ENCODE measurements around the gene NAALADL2. TPM values are rescaled to one million over a fixed set of nuclear protein-coding genes. Genes with fewer than 3 reads are reported as not detected.

Gene NAALADL2
- 10 to 100 TPM in 3 of 12 donors, 1 to 10 TPM in 8, not detected in 1; 3.4 to 18.8 (median 9.5) TPM for polyA plus RNA-seq (ENCODE audit: insufficient read length in 12 of 12)
- long read RNA-seq, donor 1, result 0 reads
- long read RNA-seq, donor 2, partial matches to known transcripts, result 0 of 1 reads
- long read RNA-seq, donor 2, other reads (novel, unspliced or antisense), result 0 of 1 reads
- long read RNA-seq, donor 3, result 0 reads
- long read RNA-seq, donor 4, result 0 reads
- long read RNA-seq, donor 5, result 0 reads
- long read RNA-seq, donor 6, result 0 reads
- long read RNA-seq, donor 7, result 0 reads
- long read RNA-seq, donor 8, result 0 reads
- long read RNA-seq, donor 9, result 0 reads
- long read RNA-seq, donor 10, result 0 reads
- long read RNA-seq, donor 11, result 0 reads

- DNase-seq, result no peak
Observed at GRCh38 chr3:174859114-174859735, at the start of gene NAALADL2. Gene NAALADL2, plus strand, starts transcription at chr3:174859334.

GRCh38 chr3:174810254-174810653 is 48.9 kb upstream of the NAALADL2 start:
- no peak for DNase-seq

GRCh38 chr3:174812172-174812862 is 46.8 kb upstream of the NAALADL2 start:
- no peak for DNase-seq

- DNase-seq, result no peak
Observed at GRCh38 chr3:174815750-174816149, 43.4 kb upstream of the NAALADL2 start.

- no peak for DNase-seq
Observed at GRCh38 chr3:174820885-174821284, 38.2 kb upstream of the NAALADL2 start.

- peak; percentile 12 for DNase-seq
Observed at GRCh38 chr3:174821477-174821876, 37.7 kb upstream of the NAALADL2 start.

GRCh38 chr3:174822320-174822719 is 36.8 kb upstream of the NAALADL2 start:
- DNase-seq, result no peak

- no peak for DNase-seq
Observed at GRCh38 chr3:174826069-174826468, 33.1 kb upstream of the NAALADL2 start.

- no peak for DNase-seq
Observed at GRCh38 chr3:174844746-174845145, 14.4 kb upstream of the NAALADL2 start.

GRCh38 chr3:174846055-174846454 is 13.1 kb upstream of the NAALADL2 start:
- DNase-seq, result no peak

GRCh38 chr3:174854987-174855386 is 4.1 kb upstream of the NAALADL2 start:
- no peak for DNase-seq

GRCh38 chr3:174857301-174857700 is 1.8 kb upstream of the NAALADL2 start:
- DNase-seq, result no peak

GRCh38 chr3:174858353-174858752 is 781 bp upstream of the NAALADL2 start:
- no peak for DNase-seq

GRCh38 chr3:174859756-174860155 is 622 bp downstream of the NAALADL2 start:
- DNase-seq, result no peak

- no peak for DNase-seq
Observed at GRCh38 chr3:174862101-174862500, 3.0 kb downstream of the NAALADL2 start.

- no peak for DNase-seq
Observed at GRCh38 chr3:174862666-174863065, 3.5 kb downstream of the NAALADL2 start.

- no peak for DNase-seq
Observed at GRCh38 chr3:174863488-174863887, 4.4 kb downstream of the NAALADL2 start.

- peak; percentile 38 for DNase-seq
Observed at GRCh38 chr3:174869448-174869847, 10.3 kb downstream of the NAALADL2 start.

GRCh38 chr3:174873832-174874657 is 14.9 kb downstream of the NAALADL2 start:
- DNase-seq, result no peak

GRCh38 chr3:174882789-174883188 is 23.7 kb downstream of the NAALADL2 start:
- no peak for DNase-seq

GRCh38 chr3:174883881-174884675 is 24.9 kb downstream of the NAALADL2 start:
- DNase-seq, result no peak

Data from muscle of arm (tissue), 14 donors.